B cell (primary cell): ENCODE data around the gene SLC15A5. TPM values are rescaled to one million over a fixed set of nuclear protein-coding genes. Genes with fewer than 3 reads are reported as not detected.

Source experiments
- ATAC-seq: fragments of 200-7000 bp; cut with Tn5 transposase; one replicate; pipeline ENCODE4 v1.10.0; 2021; ENCODE audit warnings: low read depth, mild to moderate bottlenecking, moderate number of reproducible peaks, moderate library complexity
- CTCF ChIA-PET: fragments of 350-600 bp; sonication (Branson Sonifier 250); formaldehyde crosslinking; loops from one replicate; lab custom pipeline; 2021; ENCODE audit warnings: antibody characterized with exemption, inconsistent platforms; lab: Charles Lee
- POLR2A ChIA-PET: fragments of 350-600 bp; sonication (Branson Sonifier 250); formaldehyde crosslinking; loops from one replicate; lab custom pipeline; 2021; ENCODE audit warnings: antibody characterized with exemption; lab: Charles Lee
- DNase-seq: peaks from one replicate; pipeline ENCODE4 v3.0.0; 2013
- H2AFZ ChIP-seq: 2 replicates; pipeline ENCODE4 v1.6.1; 2012; ENCODE audit warnings: mild to moderate bottlenecking, low read depth, low read length; ENCODE audit not compliant: insufficient read depth, poor library complexity, severe bottlenecking
- H3K27ac ChIP-seq, 2 donors: 1 replicate in 1 of 2; 2 replicates in 1 of 2; pipeline ENCODE4 v1.5.1; 2012 to 2013; ENCODE audit warnings: low read length in 2 of 2, mild to moderate bottlenecking in 2 of 2, moderate library complexity in 1 of 2
- H3K27me3 ChIP-seq, 4 experiments: fragments of 200-600 bp in 1 of 4; sonication (generic) in 1 of 4; replicated peaks in 1 of 4; 1 replicate in 2 of 4; 2 replicates in 2 of 4; pipeline versions ENCODE4 v1.6.1 to v1.7.0; 2013 to 2016; ENCODE audit warnings: low read length in 3 of 4, mild to moderate bottlenecking in 2 of 4, mixed read lengths in 1 of 4, moderate library complexity in 1 of 4; ENCODE audit not compliant: insufficient read depth in 4 of 4, control insufficient read depth in 3 of 4; ENCODE audit errors: control extremely low read depth in 1 of 4
- H3K36me3 ChIP-seq, 2 experiments: replicated peaks in 1 of 2; 1 replicate in 1 of 2; 2 replicates in 1 of 2; pipeline versions ENCODE4 v1.6.1 to v1.7.1; 2013; ENCODE audit warnings: low read length in 1 of 2; ENCODE audit not compliant: insufficient read depth in 2 of 2, control insufficient read depth in 1 of 2; ENCODE audit errors: control extremely low read depth in 1 of 2, extremely low read depth in 1 of 2
- H3K4me1 ChIP-seq, 2 donors: fragments of 200-600 bp in 1 of 2; sonication (generic) in 1 of 2; 1 replicate in 1 of 2; 2 replicates in 1 of 2; pipeline versions ENCODE4 v1.5.1 to v1.6.1; 2013 to 2017; ENCODE audit warnings: low read length in 2 of 2; ENCODE audit not compliant: control insufficient read depth in 2 of 2, insufficient read depth in 2 of 2
- H3K4me2 ChIP-seq: replicated peaks from 2 replicates; pipeline ENCODE3; 2012; ENCODE audit warnings: mild to moderate bottlenecking, low read depth, low read length; ENCODE audit not compliant: poor library complexity, severe bottlenecking
- H3K4me3 ChIP-seq, 5 experiments: fragments of 200-600 bp in 1 of 5; sonication (generic) in 1 of 5; 1 replicate in 3 of 5; 2 replicates in 2 of 5; pipeline versions ENCODE4 v1.5.1 to v1.7.0; 2011 to 2016; ENCODE audit warnings: low read length in 4 of 5, mild to moderate bottlenecking in 4 of 5, low read depth in 2 of 5, control low read depth in 1 of 5, moderate library complexity in 1 of 5; ENCODE audit not compliant: insufficient read depth in 1 of 5; ENCODE audit errors: control extremely low read depth in 1 of 5, extremely low read depth in 1 of 5
- H3K79me2 ChIP-seq: fragments of 200-600 bp; sonication (generic); one replicate; pipeline ENCODE4 v1.6.0; 2016; ENCODE audit warnings: low read length; ENCODE audit not compliant: control insufficient read depth, insufficient read depth
- H3K9ac ChIP-seq: fragments of 200-600 bp; sonication (generic); 2 replicates; pipeline ENCODE4 v1.6.1; 2017; ENCODE audit warnings: mild to moderate bottlenecking, low read length, moderate library complexity
- H3K9me3 ChIP-seq, 3 donors: one replicate each; pipeline versions ENCODE4 v1.6.1 to v1.7.1; 2013; ENCODE audit warnings: low read length in 2 of 3; ENCODE audit not compliant: control insufficient read depth in 2 of 3, insufficient read depth in 1 of 3; ENCODE audit errors: control extremely low read depth in 1 of 3
- H4K20me1 ChIP-seq: 2 replicates; pipeline ENCODE4 v1.6.0; 2012; ENCODE audit warnings: mild to moderate bottlenecking, low read length; ENCODE audit not compliant: insufficient read depth, control insufficient read depth, poor library complexity, severe bottlenecking
- H3K27ac Mint-ChIP-seq: one replicate; pipeline ENCODE4 v1.8.0; 2021; ENCODE audit warnings: mixed read lengths
- H3K27me3 Mint-ChIP-seq: one replicate; pipeline ENCODE4 v1.8.0; 2021; ENCODE audit warnings: mixed read lengths
- H3K4me1 Mint-ChIP-seq: one replicate; pipeline ENCODE4 v1.8.0; 2021; ENCODE audit warnings: mixed read lengths
- H3K4me3 Mint-ChIP-seq: one replicate; pipeline ENCODE4 v1.8.0; 2021; ENCODE audit warnings: mixed read lengths
- H3K9me3 Mint-ChIP-seq: one replicate; pipeline ENCODE4 v1.8.0; 2022; ENCODE audit warnings: mixed read lengths; ENCODE audit not compliant: insufficient read depth
- CTCF ChIP-seq: fragments of 200-600 bp; IDR thresholded peaks from one replicate; pipeline ENCODE4 v1.8.0; 2022; ENCODE audit warnings: antibody characterized with exemption, mild to moderate bottlenecking
- EZH2 ChIP-seq: IDR thresholded peaks from 2 replicates; pipeline ENCODE4 v1.6.1; 2012; ENCODE audit warnings: borderline replicate concordance, low read depth, mild to moderate bottlenecking, moderate library complexity, low read length; ENCODE audit not compliant: insufficient read depth, poor library complexity, severe bottlenecking
- WGBS: methylation state at CpG from one replicate; pipeline ENCODE4 v1.1.5; 2013; ENCODE audit warnings: missing lambda C conversion rate; ENCODE audit not compliant: insufficient coverage; 5-methylcytosine and 5-hydroxymethylcytosine counted together
- intact Hi-C: fragments of 100-400 bp; cut with micrococcal nuclease; formaldehyde crosslinking; loops from one replicate; pipeline ENCODE4 v1.10.0; 2022
- polyA plus RNA-seq: library from polyadenylated mRNA; depleted of rRNA; stranded (reverse); fragments of >200 nt; gene quantifications from 2 replicates; pipeline ENCODE4 v1.2.3, GENCODE V29; 2012
- total RNA-seq, 2 donors: library from RNA; stranded (reverse); fragments of 120-200 nt in 1 of 2; gene quantifications; 1 replicate in 1 of 2; 2 replicates in 1 of 2; pipeline versions ENCODE4 v1.2.3 to v1.2.4, GENCODE V29; 2013 to 2022

SLC15A5 gene
- total and polyA plus RNA-seq, 2 donors (not counting 1 experiment from before 2014, with no cell fraction given) = not detected

GRCh38 chr12:16218934-16219751, 58.3 kb downstream of the SLC15A5 start:
- intact Hi-C loops = no loop called here
- H3K27me3 Mint-ChIP-seq = no peaks in the 10 kb centered on the region
- no peak overlapping the region for H3K27ac ChIP-seq
- TF ChIP-seq EZH2 = no peak
- TF ChIP-seq CTCF = no peak
- H2AFZ ChIP-seq = no peak overlapping the region
- H3K4me3 ChIP-seq = no peak overlapping the region
- no peak overlapping the region for H3K27ac Mint-ChIP-seq
- no peak for ATAC-seq
- ChIA-PET POLR2A (no interaction called here), CTCF (no interaction called here)
- H4K20me1 ChIP-seq = no peaks in the 10 kb centered on the region
- no peaks in the 10 kb centered on the region for H3K9me3 ChIP-seq
- H3K27me3 ChIP-seq = no peaks in the 10 kb centered on the region
- no peaks in the 10 kb centered on the region for H3K79me2 ChIP-seq
- DNase-seq = no peak
- H3K36me3 ChIP-seq = no peaks in the 10 kb centered on the region
- no peak overlapping the region for H3K4me2 ChIP-seq
- no peak overlapping the region for H3K4me3 Mint-ChIP-seq
- H3K9me3 Mint-ChIP-seq = peaks cover 3% of the 10 kb centered on the region
- WGBS = 80% methylated on average over 2 of the region's 6 CpGs
- no peaks in the 10 kb centered on the region for H3K4me1 ChIP-seq
- no peaks in the 10 kb centered on the region for H3K4me1 Mint-ChIP-seq
- H3K9ac ChIP-seq = no peak overlapping the region

GRCh38 chr12:16218234-16218633, 59.3 kb downstream of the SLC15A5 start:
- no peak for ATAC-seq
- intact Hi-C loops = no loop called here
- POLR2A ChIA-PET = no interaction called here

More at GRCh38 chr12:16218234-16218633, 59.3 kb downstream of the SLC15A5 start:
- Mint-ChIP-seq H3K4me3 (no peak overlapping the region), H3K27me3 (no peaks in the 10 kb centered on the region), H3K4me1 (no peaks in the 10 kb centered on the region), H3K27ac (no peak overlapping the region), H3K9me3 (peaks cover 3% of the 10 kb centered on the region)
- WGBS = no CpG with 5 or more reads among the region's 6 CpGs
- Histone ChIP-seq H3K36me3 (no peaks in the 10 kb centered on the region), H3K4me3 (no peak overlapping the region), H3K79me2 (no peaks in the 10 kb centered on the region), H3K27me3 (no peaks in the 10 kb centered on the region), H3K9ac (no peak overlapping the region), H4K20me1 (no peaks in the 10 kb centered on the region), H2AFZ (no peak overlapping the region), H3K27ac (no peak overlapping the region), H3K4me1 (no peaks in the 10 kb centered on the region), H3K4me2 (no peak overlapping the region), H3K9me3 (no peaks in the 10 kb centered on the region)
- TF ChIP-seq CTCF (no peak), EZH2 (no peak)
- no peak for DNase-seq
- CTCF ChIA-PET = no interaction called here
